ENCODE data around the gene TMSB4X. TPM values are rescaled to one million over a fixed set of nuclear protein-coding genes. Genes with fewer than 3 reads are reported as not detected.

The TMSB4X gene
- 3,693 TPM for total RNA-seq

DNA sequence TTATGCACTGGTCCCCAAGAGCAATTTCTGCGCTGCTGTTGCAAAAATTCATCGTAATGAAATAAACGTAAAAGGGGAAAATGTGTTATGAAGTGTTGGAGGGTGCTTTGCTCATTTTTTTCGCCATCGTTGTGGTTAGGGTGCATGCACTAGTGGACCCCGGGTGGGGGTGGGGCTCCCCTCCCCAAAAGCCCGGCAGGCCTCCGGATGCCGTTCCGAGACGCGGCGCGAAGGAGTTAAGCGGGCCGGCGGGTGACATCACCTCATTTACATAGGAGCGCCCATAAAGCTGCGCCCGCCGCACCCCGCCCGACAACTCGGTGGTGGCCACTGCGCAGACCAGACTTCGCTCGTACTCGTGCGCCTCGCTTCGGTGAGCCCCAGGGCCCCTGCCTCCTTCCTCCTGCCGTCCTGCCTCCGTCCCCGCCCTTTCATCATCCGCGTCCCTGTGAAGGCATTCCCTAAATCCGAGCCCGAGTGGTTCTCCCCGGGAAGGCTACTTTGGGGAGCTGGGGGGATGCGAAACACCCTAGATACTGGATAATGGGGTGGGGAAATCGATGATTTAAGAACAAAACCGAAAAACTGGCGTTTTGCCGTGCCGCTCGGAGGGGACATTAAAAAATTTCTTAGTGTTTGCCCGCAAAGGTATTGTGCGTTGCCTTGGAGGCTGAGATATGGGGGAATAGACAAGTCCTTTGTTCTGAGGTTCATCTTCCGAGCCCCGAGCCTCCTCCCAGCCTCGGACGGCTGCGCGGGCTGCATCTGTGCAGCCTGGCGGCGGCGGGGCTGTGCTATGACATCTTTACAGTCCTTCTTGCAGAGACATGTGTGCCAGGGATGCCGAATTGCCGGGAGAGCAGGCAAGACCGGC is at the start of gene TMSB4X:
Gene TMSB4X, plus strand, starts transcription at position 315 of the 874 bp plus-strand sequence.

Other genes with a start within 250 kb of the TMSB4X start
- 15.9 TPM for gene PRPS2, start 183.7 kb upstream of the TMSB4X start, total RNA-seq
- gene TLR7, start 108.0 kb upstream of the TMSB4X start, total RNA-seq = 3.5 TPM
- gene TLR8, start 68.5 kb upstream of the TMSB4X start, total RNA-seq = 1.2 TPM
- under 0.01 TPM for gene FAM9C, start 69.5 kb downstream of the TMSB4X start, total RNA-seq